KMS-11 (cell line): ENCODE measurements around the gene ALDH8A1.

Source experiments
- H2AFZ ChIP-seq: fragments of 200-600 bp; sonication (generic); 2 replicates; pipeline ENCODE4 v1.6.1; 2016; ENCODE audit warnings: antibody characterized with exemption, mixed run types, low read depth
- H3K27ac ChIP-seq: fragments of 200-600 bp; sonication (generic); 2 replicates; pipeline ENCODE4 v1.6.1; 2016; ENCODE audit warnings: mild to moderate bottlenecking, mixed run types
- H3K27me3 ChIP-seq: fragments of 200-600 bp; sonication (generic); 2 replicates; pipeline ENCODE4 v1.6.1; 2017; ENCODE audit warnings: mild to moderate bottlenecking, low read depth, mixed run types, moderate library complexity; ENCODE audit not compliant: insufficient read depth
- H3K36me3 ChIP-seq: fragments of 200-600 bp; sonication (generic); 2 replicates; pipeline ENCODE4 v1.6.1; 2017; ENCODE audit warnings: mild to moderate bottlenecking, mixed run types; ENCODE audit not compliant: insufficient read depth
- H3K4me1 ChIP-seq: fragments of 200-600 bp; sonication (generic); 2 replicates; pipeline ENCODE4 v1.6.1; 2016; ENCODE audit warnings: mild to moderate bottlenecking, low read depth, mixed run types; ENCODE audit not compliant: poor library complexity, severe bottlenecking
- H3K4me2 ChIP-seq: fragments of 200-600 bp; sonication (generic); 2 replicates; pipeline ENCODE4 v1.7.0; 2016; ENCODE audit warnings: mild to moderate bottlenecking, mixed run types
- H3K4me3 ChIP-seq: fragments of 200-600 bp; sonication (generic); IDR thresholded peaks from 2 replicates; pipeline ENCODE4 v1.6.1; 2017; ENCODE audit warnings: low read depth, low read length, mixed read lengths; ENCODE audit not compliant: insufficient read depth
- H3K79me2 ChIP-seq: fragments of 200-600 bp; sonication (generic); 2 replicates; pipeline ENCODE4 v1.6.1; 2016; ENCODE audit warnings: low read depth, mixed run types; ENCODE audit not compliant: insufficient read depth
- H3K9ac ChIP-seq: fragments of 200-600 bp; sonication (generic); 2 replicates; pipeline ENCODE4 v1.6.1; 2016; ENCODE audit warnings: mild to moderate bottlenecking, mixed run types
- H4K20me1 ChIP-seq: fragments of 200-600 bp; sonication (generic); 2 replicates; pipeline ENCODE4 v1.6.1; 2016; ENCODE audit warnings: mild to moderate bottlenecking, mixed run types; ENCODE audit not compliant: insufficient read depth
- CTCF ChIP-seq: fragments of 200-600 bp; sonication (generic); conservative IDR thresholded peaks from 2 replicates; pipeline ENCODE4 v1.6.1; 2017; ENCODE audit warnings: low read depth, mild to moderate bottlenecking, antibody characterized with exemption, low read length, moderate library complexity, mixed read lengths

ALDH8A1 gene

DNA sequence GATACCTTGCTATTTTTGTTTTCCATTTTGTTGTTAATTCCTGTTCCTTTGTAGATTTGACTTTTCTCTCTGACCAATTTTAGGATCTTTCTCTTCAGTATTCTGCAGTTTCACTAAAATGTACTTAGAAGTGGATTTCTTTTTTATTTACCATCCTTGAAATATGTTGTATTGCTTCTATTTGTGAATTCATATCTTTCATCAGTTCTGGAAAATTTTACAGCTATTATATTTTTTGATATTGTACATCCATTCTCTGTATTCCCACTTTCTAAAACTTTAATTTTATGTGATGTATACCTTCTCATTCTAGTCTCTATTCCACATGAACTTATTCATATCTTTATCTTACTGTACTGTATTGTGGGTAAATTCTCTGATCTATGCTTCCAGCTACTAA, 9.7 kb upstream of the ALDH8A1 start:
- no peaks in the 10 kb centered on the region for H4K20me1 ChIP-seq
- H3K27me3 ChIP-seq = no peaks in the 10 kb centered on the region
- H3K4me3 ChIP-seq = no peak overlapping the region
- H3K36me3 ChIP-seq = no peaks in the 10 kb centered on the region
- H3K9ac ChIP-seq = no peak overlapping the region
- no peak overlapping the region for H2AFZ ChIP-seq
- no peak overlapping the region for H3K4me2 ChIP-seq
- no peak for TF ChIP-seq CTCF
- H3K4me1 ChIP-seq = no peaks in the 10 kb centered on the region
- no peaks in the 10 kb centered on the region for H3K79me2 ChIP-seq
- no peak overlapping the region for H3K27ac ChIP-seq

DNA sequence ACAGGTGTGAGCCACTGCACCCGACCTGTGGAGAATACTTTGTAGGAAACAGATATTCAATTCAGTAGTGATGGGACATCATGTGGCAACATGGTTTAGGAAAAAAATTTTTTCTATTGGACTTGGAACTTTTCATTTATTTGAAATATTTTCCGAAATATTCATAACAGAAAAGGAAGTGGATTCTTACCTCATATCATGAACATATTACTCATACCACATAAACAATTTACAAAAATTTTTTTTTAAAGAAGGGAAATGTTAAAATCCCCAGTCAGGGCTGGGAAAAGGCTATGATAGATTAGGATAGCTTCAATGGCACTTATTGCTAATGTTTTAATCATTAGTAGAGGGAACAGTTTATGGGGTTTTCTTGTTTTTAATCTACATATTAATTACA, 6.8 kb upstream of the ALDH8A1 start:
- H4K20me1 ChIP-seq = no peaks in the 10 kb centered on the region
- H3K4me2 ChIP-seq = no peak overlapping the region
- H3K4me1 ChIP-seq = no peaks in the 10 kb centered on the region
- no peak overlapping the region for H3K4me3 ChIP-seq
- H3K36me3 ChIP-seq = no peaks in the 10 kb centered on the region
- H3K27ac ChIP-seq = no peak overlapping the region
- TF ChIP-seq CTCF = no peak
- no peak overlapping the region for H3K9ac ChIP-seq
- H3K27me3 ChIP-seq = no peaks in the 10 kb centered on the region
- no peaks in the 10 kb centered on the region for H3K79me2 ChIP-seq
- H2AFZ ChIP-seq = no peak overlapping the region

- H3K36me3 ChIP-seq = no peaks in the 10 kb centered on the region
- no peak overlapping the region for H3K27ac ChIP-seq
- no peak for TF ChIP-seq CTCF
- no peak overlapping the region for H3K4me2 ChIP-seq
- H3K9ac ChIP-seq = no peak overlapping the region
- H3K27me3 ChIP-seq = no peaks in the 10 kb centered on the region
- H3K4me3 ChIP-seq = no peak overlapping the region
- H3K4me1 ChIP-seq = no peaks in the 10 kb centered on the region
- H2AFZ ChIP-seq = no peak overlapping the region
- H4K20me1 ChIP-seq = no peaks in the 10 kb centered on the region
- no peaks in the 10 kb centered on the region for H3K79me2 ChIP-seq
Measured at GRCh38 chr6:134956032-134956431, 6.1 kb upstream of the ALDH8A1 start.

GRCh38 chr6:134954272-134955000, 4.5 kb upstream of the ALDH8A1 start:
- Histone ChIP-seq H2AFZ (no peak overlapping the region), H3K9ac (no peak overlapping the region), H3K27me3 (no peaks in the 10 kb centered on the region), H3K4me1 (no peaks in the 10 kb centered on the region), H3K36me3 (no peaks in the 10 kb centered on the region), H3K79me2 (no peaks in the 10 kb centered on the region), H4K20me1 (no peaks in the 10 kb centered on the region), H3K4me2 (no peak overlapping the region), H3K27ac (no peak overlapping the region), H3K4me3 (no peak overlapping the region)
- no peak for TF ChIP-seq CTCF
